Stimulated activated CD8-positive, alpha-beta memory T cell treated with anti-CD3 and anti-CD28 coated beads, Interleukin-7, amount 100 ng/mL, for 1 hour (primary cell): ENCODE measurements around the gene SLC39A11.
"Not testable (repeated sequence)": the region's sequence is repeated elsewhere in the genome, so short reads cannot be mapped to it uniquely, and the experiment has no call there.

Source experiments
- DNase-seq, 2 donors: peaks; one replicate each; pipeline ENCODE4 v3.0.0-alpha.2; 2020; ENCODE audit warnings: low read depth in 2 of 2

Gene SLC39A11

DNA sequence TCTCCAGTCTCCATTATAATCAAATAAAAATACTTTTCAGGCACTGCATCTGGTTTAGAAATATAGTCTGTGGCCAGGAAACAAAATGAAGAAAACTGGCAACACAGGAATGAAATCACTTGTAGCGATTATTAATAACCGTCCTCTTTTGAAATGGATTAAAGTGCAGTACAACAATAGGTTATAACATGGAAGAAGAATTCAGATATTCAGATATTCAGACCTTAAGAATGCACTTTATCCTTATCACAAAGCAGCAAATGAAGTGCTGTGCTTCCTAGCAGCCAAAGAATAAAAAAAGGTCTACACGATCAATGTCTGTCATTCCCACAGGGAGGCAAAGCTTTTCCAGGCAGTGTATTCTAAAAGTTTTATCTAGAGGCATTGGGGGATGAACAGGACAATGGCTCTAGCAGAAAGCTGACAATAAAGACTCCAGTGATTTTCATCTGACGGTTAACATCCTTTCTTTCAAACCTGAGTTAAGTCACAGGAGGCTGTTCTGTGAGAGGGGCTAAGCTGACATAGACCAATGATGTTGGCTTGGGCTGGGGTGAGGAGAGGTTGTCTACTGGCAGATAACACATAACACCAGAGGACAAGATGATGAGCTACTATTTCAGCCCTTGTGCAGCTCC lies 259.2 kb downstream of the SLC39A11 start:
- no peak for DNase-seq

DNA sequence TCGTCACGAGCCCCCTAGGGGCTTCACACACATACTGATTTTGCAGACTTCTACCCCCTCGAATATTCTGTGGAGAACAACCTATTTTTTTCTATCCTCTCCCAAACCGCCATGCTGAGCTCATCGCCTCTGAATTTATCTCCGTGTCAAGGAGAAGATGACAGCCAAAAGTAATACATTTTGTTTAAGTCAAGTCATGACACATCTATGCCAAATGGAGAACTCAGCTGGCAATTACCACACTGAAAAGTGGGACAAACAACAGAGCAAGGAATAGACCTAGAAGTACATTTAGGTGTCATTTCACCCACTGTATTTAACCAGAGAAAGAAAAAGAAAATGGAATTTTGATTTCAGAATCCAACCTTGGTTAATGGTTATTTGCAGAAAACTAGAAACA lies 260.2 kb downstream of the SLC39A11 start:
- no peak for DNase-seq

DNA sequence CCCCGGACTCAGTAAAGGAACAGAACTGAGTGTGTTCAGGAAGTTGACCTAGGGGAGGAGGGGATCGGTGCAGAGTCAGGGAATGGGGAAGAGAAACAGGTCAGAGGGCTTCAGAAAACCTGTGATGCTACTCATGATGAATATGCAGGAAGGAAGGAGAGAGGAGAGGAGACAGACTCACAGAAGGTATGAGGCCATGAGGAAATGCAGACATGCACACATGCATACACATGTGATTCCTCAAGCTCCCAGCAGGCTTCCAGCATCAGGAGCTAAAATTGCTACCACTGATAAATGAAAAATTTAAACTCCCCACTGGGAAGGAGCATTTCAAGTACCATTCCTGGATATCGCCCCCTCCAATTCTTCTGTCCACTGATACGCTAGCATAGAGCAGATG lies 262.6 kb downstream of the SLC39A11 start:
- DNase-seq, result no peak

DNA sequence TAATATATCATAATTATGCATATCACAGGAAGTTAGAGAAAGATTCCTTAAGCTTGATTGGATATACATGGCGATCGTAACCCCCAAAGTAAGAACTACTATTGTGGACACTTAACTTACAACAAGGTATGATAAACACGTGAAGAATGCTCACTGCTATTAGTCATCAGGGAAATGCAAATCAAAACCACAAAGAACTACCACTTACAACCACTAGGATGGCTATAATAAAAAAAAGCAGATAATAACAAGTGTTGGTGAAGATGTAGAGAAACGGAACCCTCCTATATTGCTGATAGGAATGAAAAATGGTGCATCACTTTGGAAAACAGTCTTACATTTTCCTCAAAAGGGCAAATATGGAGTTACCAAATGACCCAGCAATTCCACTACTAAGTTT lies 265.9 kb downstream of the SLC39A11 start:
- no peak for DNase-seq

GRCh38 chr17:72826059-72826458 lies 266.4 kb downstream of the SLC39A11 start:
- DNase-seq, result not testable (repeated sequence)

DNA sequence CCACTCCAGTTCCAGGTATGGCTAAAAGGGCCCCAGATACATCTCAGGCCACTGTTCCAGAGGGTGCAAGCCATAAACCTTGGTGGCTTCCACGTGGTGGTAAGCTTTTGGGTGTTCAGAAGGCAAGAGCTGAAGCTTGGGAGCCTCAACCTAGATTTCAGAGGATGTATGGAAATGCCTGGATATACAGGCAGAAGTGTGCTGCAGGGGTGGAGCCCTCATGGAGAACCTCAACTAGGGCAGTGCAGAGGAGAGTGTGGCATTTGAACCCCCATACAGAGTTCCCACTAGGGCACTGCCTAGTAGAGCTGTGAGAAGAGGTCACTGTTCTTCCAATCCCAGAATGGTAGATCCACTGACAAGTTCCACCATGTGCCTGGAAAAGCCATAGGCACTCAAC lies 267.3 kb downstream of the SLC39A11 start:
- DNase-seq, result no peak

- DNase-seq, result not testable (repeated sequence)
Observed at GRCh38 chr17:72824267-72824666, 268.2 kb downstream of the SLC39A11 start.

- no peak for DNase-seq
Observed at GRCh38 chr17:72822358-72823023, 270.0 kb downstream of the SLC39A11 start.

DNA sequence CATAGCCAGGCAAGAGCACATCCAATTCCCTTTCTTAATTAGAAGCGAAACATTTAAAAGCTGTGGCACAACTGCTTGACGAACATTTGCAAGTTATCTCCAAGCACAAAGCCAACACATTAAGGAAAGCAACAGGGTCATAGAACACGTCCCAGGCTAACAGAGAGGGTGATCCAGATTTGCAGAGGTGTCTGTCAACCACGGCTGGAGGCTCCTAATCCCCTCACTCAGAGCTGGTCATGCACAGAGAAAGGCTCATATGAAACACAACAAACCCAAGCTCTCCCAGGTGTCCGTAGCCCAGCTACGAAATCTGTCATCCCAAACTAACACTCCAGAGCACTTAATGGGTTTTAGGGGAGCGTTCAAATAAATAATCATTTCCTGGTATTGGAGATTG lies 276.1 kb downstream of the SLC39A11 start:
- DNase-seq, result no peak

- no peak for DNase-seq
Observed at GRCh38 chr17:72813481-72813880, 279.0 kb downstream of the SLC39A11 start.

DNA sequence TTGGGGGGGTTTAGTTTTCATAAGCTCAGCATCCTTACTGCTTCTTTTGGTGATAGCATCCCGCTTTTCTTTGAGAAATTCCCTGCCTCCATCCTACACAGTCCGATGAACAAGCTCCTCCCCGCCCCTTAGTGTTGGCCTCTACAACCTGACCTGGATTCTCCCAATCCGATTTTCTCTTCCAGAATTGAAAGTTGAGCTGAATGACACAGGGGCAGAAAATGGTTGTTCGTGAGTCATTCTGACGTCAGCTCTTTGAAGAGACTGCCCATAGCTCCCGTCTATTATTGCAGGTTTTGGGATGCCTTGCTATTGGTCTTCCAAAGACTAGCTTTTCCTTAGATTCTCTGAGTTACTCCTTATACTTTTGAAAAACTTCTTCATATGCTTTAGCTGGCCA lies 279.7 kb downstream of the SLC39A11 start:
- DNase-seq, result no peak

DNA sequence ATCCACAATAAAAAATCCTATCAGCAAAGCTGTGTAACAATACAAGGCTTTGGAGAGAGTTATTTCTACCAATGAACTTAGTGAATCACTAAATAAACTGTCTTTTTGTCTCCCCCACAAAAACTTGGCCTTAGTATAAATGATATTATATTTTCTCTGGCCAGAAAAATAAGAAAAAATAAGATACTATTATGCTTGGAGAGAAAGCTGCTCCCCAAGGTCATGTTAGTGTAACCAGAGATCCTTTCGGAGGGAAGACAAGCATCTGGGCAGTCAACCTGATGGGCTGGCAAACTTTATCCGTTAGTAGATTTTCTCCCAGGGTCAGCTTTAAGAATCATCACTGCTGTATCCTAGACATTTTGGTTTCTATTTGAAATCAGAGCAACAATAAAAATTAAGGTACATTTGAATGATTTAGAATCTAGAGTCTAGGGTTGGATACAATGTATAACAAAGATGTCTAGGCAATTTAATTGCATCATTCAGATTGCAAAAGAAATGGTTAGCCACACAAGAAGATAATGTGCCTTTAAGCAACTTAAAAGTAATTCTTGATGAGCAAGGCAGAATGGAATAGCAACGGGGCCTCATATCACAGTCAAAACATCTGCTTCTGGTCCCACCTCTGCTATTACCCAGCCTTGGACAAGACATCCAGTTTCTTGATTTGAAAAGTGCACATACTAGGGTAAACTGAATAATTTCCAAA lies 280.4 kb downstream of the SLC39A11 start:
- no peak for DNase-seq

DNA sequence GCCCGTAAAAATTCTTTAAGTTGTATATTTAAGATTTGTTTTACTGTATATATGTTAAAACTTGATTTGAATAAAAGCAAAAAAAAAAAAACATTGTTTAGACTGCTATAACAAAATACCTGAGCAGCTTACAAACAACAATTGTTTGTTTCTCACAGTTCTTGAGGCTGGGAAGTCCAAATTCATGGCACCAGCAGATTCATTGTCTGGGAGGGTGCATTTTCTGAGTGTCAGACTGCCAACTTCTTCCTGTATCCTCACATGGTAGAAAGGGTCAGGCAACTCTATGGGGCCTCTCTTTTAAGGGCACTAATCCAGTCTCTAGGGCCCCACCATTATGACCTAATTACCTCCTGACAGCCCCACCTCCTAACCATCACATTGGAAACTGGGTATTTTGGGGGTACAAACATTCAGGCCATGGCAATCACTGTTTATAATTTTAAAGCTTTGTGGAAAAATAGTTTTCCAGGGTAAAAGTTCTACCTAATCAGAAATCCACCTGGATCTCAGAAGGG lies 281.4 kb downstream of the SLC39A11 start:
- no peak for DNase-seq

DNA sequence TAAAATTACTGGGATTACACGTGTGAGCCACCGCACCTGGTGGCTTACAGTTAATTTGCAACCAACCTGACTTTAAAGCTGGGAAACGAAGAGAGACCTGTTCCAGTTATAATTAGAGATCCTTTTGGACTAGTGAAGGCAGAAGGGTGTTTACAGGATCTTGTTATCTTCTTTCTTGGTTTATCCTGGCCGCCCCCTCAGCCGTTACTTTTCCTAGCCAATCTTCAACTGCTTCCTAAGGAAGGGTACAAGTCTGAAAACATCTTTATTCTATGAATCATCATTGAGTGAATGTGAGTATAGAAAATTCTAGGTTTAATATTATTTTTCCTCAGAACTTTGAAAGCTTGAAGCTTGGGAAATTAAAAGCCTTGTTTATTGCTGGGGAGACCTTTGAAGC lies 286.5 kb downstream of the SLC39A11 start:
- no peak for DNase-seq

DNA sequence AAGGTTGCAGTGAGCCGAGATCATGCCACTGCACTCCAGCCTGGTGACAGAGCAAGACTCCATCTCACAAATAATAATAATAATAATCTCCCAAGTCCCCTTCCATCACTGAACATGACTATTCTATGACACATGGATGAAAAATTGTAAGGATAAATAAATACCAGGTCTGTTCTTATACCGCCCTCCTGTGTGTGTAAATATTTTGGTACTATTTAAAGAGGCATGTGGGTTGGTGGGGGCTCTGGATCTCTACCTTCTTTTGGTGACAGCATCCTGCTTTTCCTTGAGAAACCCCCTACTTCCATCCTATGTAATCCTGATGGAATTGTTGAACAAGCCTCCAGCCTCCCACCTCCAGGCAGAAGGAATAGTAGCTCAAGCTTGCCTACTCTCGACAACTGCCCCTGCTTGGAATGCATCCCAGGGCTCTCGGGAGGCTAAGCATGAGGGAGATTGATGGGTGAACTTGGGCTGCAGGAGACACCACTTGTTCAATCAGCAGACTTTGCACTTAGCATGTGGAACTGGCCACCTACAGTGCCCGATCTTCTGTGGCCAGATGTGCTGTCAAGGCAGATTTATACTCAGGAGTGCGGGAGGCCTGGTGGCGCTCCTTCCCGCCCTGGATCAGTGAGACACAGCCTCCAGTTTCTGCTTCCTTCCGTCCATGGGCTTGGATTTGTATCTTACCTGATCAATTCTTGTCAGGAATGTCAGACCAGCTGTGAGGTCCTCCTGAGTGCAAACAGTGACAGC lies 287.4 kb downstream of the SLC39A11 start:
- DNase-seq, result no peak

GRCh38 chr17:72802726-72803125 lies 289.8 kb downstream of the SLC39A11 start:
- DNase-seq, result no peak

DNA sequence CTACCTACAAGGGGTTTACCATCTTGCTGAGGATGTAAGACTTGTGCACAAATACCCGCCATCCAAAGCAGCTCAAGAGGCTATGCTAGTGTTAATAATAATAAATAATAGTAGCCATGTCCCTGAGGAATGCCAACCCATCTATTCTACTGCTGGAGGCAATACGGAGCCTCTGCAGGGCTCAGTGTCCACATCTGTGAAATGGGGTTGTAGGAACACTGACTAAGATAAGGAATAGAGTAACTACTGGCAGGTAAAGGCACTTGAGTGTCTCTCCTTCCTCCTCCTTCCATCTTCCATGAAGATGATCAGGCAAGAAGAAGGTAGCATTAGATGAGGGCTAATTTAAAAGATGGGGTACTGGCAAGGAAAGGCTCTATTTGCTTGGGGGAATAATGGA lies 295.3 kb downstream of the SLC39A11 start:
- no peak for DNase-seq

DNA sequence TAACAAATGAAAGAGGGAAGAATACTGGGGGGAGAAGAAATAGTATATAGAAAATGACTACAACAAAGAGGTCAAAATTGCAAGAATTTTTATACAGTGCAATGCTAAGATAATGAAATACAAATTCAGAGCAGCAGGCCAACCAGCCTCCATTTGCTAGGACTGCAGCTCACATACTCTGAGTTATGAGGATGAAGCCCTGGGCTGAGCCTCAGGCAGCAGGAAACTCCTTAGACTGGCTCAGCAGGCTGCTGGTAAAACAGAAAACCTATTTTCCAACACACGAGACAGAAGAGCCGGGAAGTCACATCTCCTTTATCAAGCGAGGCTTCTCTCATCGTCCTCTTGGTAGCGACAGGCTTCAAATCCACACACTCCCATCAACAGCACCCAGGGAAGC lies 296.5 kb downstream of the SLC39A11 start:
- DNase-seq, result no peak

DNA sequence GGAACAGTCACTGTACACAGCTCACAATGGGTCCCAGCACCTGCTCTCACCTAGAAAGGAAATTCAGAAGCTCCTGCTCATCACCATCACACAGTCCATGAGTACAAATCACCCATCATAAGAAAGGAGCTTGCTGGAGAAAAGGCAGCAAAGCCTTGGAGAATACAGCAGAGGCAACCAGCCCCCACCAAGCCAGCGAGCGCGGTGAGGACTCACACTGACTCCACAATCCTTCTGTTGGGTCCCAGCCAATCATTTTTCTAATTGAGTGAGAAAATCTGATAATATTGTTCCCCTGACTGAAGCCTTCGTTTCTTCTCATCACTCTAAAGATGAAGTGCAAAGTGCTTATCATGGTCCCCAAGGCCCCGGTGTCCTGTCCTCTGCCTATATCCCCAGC lies 298.3 kb downstream of the SLC39A11 start:
- DNase-seq, result no peak

DNA sequence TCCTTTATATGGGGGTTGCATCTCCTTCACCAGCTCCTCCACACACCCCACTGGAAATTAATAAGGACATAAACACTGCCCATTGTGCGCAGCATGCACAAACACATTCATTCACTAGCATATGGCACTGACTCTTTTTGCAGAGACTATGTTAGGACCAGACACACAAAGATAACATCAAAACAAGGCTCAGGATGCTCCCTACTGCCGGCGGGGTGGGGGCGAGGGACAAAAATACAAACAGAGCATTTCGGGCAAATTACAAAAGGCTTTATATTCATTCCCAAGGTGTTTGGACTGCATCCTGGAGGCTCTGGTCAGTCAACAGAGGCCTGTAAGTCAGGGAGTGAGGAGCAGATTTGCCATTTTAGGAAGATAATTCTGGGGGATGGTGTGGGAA lies 299.7 kb downstream of the SLC39A11 start:
- no peak for DNase-seq

- no peak for DNase-seq
Observed at GRCh38 chr17:72790190-72790589, 302.3 kb downstream of the SLC39A11 start.

DNA sequence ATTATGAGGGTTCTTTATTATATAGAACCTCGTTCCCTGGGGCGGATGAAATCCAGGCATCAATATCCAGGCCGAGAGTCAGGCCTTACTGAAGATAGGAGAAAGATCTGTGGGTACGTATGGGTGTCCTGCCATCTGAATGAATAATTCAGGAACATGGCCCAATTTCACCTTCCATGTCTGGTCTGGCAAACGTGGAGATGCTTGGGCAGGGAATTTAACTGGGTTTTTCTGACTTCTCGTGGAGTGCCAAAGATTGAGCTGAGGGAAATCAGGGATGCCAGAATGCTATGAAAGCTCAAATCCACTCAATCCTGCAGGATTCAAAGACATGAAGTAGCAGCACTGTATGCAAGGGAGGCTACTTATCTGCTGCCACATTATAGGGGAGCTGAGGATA lies 302.8 kb downstream of the SLC39A11 start:
- no peak for DNase-seq
